Fibroblast of pulmonary artery (primary cell): ENCODE measurements around the gene MAST4.

ENCODE experiments used
- DNase-seq: peaks from one replicate; pipeline ENCODE4 v3.0.0-alpha.2; 2010; ENCODE audit warnings: low read depth
- H3K4me3 ChIP-seq: replicated peaks from 2 replicates; pipeline ENCODE4 v1.5.1; 2011; ENCODE audit warnings: low read depth, mild to moderate bottlenecking, control low read depth, low read length, moderate library complexity
- TF ChIP-seq, protein P1 (sequence below): IDR thresholded peaks from 2 replicates; pipeline ENCODE4 v1.5.1; 2011; ENCODE audit warnings: mild to moderate bottlenecking, control low read depth, low read length, inconsistent platforms; ENCODE audit errors: missing control alignments

Gene MAST4

GRCh38 chr5:66982470-66982869 lies 386.3 kb downstream of the MAST4 start:
- TF ChIP-seq, protein P1, sequence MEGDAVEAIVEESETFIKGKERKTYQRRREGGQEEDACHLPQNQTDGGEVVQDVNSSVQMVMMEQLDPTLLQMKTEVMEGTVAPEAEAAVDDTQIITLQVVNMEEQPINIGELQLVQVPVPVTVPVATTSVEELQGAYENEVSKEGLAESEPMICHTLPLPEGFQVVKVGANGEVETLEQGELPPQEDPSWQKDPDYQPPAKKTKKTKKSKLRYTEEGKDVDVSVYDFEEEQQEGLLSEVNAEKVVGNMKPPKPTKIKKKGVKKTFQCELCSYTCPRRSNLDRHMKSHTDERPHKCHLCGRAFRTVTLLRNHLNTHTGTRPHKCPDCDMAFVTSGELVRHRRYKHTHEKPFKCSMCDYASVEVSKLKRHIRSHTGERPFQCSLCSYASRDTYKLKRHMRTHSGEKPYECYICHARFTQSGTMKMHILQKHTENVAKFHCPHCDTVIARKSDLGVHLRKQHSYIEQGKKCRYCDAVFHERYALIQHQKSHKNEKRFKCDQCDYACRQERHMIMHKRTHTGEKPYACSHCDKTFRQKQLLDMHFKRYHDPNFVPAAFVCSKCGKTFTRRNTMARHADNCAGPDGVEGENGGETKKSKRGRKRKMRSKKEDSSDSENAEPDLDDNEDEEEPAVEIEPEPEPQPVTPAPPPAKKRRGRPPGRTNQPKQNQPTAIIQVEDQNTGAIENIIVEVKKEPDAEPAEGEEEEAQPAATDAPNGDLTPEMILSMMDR, result no peak
- no peak for DNase-seq
- H3K4me3 ChIP-seq, result no peak overlapping the region

DNA sequence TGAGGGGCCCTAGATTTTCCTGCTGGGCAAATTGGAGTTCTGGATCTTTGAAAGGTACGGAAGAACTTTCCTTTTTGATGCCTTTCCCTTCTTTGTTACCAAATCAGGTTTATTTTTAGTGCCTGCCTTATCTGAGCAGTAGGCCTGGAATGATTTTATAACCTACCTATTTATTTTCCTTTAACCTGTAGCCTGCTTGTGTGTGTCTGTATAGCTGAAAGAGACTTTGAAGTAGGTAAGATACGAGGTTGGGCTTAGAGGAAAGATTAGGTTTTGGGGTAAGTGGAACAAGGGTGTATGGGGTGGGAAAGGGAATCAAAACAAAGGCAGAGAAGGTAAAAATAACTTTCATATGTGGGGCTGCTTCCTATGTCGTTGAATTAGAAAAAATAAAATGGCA lies 389.2 kb downstream of the MAST4 start:
- TF ChIP-seq, protein P1, result no peak
- DNase-seq, result no peak
- no peak overlapping the region for H3K4me3 ChIP-seq

- TF ChIP-seq, protein P1, result no peak
- no peak for DNase-seq
- H3K4me3 ChIP-seq, result no peak overlapping the region
Measured at GRCh38 chr5:66986009-66986408, 389.8 kb downstream of the MAST4 start.

GRCh38 chr5:66986534-66986933 lies 390.3 kb downstream of the MAST4 start:
- TF ChIP-seq, protein P1, result no peak
- no peak overlapping the region for H3K4me3 ChIP-seq
- no peak for DNase-seq

GRCh38 chr5:66987126-66987525 lies 390.9 kb downstream of the MAST4 start:
- DNase-seq, result peak; percentile 35
- H3K4me3 ChIP-seq, result no peak overlapping the region
- TF ChIP-seq, protein P1, result no peak

DNA sequence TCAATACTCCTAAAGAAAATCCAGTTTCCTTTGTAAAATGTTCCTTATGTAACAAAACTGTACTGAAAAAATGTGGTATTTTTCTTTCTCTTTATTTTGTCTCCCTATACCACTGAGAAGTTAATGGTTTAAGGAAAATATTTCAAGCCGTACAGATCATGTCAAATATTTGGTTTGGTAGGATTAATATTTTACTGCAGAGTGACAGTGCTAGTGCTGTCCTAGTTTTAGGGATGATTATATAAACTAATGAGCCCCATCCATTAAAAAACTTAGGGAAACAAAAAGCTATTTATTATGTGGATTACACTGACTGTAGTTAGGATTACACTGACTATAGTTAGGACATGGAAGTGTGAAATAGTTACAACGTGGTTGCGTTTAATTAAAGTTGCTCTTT lies 391.3 kb downstream of the MAST4 start:
- H3K4me3 ChIP-seq, result no peak overlapping the region
- DNase-seq, result no peak
- TF ChIP-seq, protein P1, result no peak

DNA sequence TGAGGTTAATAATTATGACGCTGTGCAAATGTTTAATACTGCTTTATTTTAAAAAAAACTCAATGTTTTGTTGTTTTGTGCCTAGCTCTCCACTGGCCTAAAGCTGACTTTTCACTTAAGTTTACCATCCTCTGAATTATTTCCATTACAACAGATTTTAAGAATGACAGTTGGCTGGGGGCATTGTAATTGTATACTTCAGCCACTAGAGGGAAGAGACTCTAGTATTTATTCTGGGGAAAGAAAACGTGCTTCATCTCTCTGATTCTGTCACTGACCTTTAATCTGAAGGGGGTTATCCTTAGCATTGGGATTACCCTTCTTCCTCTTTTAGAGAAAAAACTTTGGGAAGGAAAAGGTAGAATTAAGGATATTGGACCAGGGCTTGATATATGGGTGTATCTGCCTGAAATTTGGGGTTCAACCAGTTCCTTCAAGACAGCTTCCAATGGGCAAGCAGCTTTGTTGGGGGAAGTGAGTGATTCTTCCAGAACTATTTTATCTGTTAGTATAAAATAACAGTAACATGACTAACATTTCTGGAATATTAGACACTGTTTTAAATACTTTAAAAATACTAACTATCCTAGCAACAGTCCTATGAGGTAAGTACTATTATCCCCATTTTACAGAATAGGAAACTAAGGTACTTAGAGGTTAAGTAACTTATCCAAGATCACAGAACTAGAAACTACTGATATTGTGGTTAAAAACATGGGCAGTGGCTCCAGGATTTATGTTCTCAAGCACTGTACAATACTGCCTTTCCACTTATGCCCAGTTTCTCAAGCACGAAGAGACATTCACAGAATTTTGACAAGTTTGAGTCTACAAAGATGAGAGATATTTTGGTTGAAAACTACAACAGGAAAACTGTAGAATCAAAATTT lies 392.0 kb downstream of the MAST4 start:
- peak; percentile 54 for DNase-seq
- no peak overlapping the region for H3K4me3 ChIP-seq
- TF ChIP-seq, protein P1, result peak; percentile 81
